HG03045 (cell line): ENCODE results near the gene SPATA46.
"Not testable (repeated sequence)": the region's sequence is repeated elsewhere in the genome, so short reads cannot be mapped to it uniquely, and the experiment has no call there.

ENCODE experiments used
- ATAC-seq: cut with Tn5 transposase; IDR thresholded peaks from one replicate; pipeline ENCODE4 v1.9.1; 2021; ENCODE audit warnings: mild to moderate bottlenecking, moderate library complexity; ENCODE audit not compliant: unreplicated experiment

SPATA46 gene, protein sequence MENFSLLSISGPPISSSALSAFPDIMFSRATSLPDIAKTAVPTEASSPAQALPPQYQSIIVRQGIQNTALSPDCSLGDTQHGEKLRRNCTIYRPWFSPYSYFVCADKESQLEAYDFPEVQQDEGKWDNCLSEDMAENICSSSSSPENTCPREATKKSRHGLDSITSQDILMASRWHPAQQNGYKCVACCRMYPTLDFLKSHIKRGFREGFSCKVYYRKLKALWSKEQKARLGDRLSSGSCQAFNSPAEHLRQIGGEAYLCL

DNA sequence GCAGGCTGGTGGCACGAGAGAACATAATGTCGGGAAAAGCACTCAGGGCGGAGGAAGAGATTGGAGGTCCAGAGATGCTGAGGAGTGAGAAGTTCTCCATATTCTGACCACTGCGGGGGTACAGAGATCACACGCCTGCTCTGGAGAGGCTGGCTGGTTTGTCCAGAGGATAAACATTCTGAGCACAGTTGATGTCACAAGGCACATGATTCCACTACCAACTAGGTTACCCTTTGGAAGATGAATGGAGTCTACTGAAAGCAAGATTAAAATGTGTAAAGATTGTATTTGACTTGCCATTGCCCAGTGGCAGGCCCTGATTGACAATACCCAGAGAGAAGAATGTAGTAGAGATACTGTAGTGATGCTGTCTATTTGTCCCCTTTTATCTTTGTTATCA, at the start of gene SPATA46:
Gene SPATA46, minus strand, starts transcription at position 164 of the 400 bp plus-strand sequence. Its CDS starts 64 bp downstream, at position 100.
- ATAC-seq: no peak

DNA sequence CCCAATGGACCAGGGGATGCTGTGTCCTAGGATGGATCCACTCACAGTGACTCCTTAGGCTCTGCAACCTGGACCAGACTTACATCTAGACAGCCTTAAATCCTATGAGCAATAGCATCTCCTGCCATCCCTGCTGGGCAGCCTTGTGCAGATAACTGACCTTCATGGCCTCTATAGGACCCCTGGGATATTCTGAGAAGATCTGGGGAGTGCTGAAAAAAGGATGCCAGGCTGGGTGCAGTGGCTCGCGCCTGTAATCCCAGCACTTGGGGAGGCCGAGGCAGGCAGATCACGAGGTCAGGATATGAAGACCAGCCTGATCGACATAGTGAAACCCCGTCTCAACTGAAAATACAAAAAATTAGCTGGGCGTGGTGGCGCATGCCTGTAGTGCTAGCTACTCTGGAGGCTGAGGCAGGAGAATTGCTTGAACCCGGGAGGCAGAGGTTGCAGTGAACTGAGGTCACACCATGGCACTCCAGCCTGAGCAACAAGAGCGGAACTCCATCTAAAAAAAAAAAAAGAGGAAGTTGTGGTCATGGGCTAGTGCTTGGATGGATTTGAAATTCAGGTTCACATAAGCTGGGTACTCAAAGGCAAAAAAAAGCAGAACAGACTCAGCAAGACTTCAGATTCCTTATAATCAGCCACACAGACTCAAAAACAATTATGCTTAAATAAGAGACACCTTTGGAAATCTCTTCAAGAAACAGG, 46.2 kb upstream of the SPATA46 start:
- no peak for ATAC-seq

DNA sequence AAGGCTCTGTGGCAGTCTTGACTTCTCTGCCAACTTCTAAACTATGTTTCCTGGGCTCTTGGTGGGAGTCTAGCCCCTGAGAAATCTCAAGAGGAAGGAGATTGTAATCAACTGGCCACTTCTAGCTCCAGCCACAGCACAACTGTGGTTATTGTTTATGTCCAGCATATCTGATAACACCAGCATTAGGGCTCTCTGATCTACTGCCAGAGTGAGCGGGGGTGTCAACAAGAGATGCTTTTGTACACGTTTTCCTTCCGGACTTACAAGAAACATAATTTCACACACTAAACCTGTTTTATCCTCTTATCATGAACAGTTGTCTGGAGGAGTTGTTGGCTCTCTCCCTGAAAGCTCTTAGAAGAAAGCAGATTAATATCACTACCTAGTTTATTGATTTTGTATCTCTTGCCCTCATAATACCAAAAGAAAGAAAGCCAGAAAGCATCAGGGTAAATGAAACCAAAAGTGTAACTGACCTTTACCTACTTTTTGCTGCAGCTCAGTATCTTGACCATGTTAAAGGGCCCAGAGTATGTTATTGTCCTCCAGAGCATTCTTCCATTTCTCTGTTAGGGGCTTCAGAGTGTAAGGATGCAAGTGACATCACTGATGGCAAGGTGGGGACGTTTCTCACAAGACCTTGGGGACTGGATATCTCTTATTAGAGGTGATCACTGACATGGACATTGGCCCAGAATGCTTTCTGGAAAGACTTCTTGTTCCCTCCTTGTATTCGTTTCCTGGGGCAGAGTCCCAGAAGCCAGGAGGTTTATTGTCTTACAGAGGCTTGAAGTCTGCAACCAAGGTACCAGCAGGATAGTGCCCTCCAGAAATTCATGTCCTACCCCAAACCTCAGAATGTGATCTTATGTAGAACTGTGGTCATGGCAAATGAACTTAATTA, 44.9 kb upstream of the SPATA46 start:
- ATAC-seq: no peak

DNA sequence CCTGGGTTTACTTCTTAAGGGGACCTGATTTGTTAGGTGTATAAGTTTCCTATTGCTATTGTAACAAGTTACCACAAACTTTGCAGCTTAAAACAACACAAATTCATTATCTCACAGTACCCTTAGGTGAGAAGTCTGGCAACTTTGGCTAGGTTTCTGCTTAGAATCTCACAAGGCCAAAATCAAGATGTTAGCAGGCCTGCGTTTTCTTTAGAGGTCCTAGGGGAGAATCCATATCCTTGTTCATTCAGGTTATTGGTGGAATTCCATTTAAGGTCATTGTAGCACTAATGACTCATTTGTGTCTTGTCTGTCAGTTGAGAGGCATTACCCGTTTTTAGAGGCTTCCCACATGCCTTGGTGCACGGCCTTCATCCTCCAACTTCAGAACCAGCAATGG, 43.5 kb upstream of the SPATA46 start:
- ATAC-seq: no peak

DNA sequence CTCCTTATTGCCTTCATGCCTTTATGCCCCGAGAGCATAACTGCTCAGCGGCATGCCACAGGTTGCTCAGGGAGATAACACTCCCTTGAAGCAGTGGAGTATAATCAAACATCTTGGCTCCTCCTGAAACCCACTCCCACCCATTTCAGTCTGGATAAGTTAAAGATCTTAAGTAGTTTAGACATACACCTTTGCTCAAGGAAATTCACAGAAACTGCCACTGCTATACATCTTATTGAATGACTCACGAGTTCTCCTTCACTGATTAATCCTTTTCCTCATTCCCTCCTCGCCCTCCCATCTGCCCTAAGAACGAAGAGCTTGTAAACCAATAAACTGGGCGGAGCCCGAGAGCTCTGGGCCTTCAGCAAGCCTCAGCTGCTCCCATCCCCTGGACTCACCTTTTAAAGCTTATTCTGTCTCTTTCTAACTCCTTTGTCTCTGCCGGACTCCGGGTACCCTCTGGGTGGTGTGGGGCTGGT, 42.8 kb upstream of the SPATA46 start:
- not testable (repeated sequence) for ATAC-seq

DNA sequence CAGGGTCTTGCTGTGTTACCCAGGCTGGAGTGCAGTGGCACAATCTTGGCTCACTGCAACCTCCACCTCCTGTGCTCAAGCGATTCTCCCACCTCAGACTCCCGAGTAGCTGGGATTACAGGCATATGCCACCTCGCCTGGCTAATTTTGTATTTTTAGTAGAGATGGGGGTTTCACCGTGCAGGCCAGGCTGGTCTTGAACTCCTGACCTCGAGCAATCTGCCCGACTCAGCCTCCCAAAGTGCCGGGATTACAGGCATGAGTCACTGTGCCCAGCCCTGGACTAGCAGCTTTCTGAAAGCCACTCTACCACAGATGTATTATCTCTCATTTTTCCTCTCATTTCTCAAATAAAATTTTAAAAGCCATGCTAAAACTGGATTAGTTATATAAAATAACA, 41.9 kb upstream of the SPATA46 start:
- ATAC-seq: not testable (repeated sequence)

DNA sequence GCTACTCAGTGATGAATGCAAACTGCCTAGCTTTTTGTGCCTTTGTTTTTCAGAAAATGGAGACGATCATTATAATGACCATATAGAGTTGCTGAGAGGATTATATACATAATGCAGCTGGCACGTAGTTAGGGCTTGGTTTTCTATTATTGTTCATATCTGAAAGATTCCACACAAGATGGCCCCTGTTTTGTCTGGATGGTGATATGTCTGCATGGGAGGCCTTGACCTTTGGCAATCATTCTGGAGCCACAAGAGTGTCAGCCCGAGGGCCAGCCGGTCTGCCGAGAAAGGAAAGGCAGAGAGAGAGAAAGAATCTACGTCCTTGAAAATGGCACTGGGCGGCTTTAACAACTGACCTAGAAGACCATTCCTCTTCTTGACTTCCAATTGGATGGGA, 41.0 kb upstream of the SPATA46 start:
- ATAC-seq: no peak

DNA sequence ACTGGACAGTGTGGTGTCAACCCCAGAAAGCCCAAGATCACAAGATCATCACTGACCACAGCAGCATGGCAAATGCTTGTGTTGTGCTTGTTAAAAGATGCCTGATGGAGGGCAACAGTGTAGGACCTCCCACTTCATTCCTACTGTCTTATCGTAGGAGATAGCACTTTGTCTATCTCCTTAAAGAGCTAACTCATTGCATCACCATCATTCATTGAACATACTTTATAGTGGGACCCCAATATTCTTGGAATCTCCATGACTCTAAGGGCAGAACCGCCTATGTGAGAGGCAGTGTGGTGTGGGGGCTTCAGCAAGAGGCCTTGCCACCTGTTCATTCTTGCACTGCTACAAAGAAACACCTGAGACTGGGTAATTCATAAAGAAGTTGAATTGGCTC, 40.3 kb upstream of the SPATA46 start:
- no peak for ATAC-seq

DNA sequence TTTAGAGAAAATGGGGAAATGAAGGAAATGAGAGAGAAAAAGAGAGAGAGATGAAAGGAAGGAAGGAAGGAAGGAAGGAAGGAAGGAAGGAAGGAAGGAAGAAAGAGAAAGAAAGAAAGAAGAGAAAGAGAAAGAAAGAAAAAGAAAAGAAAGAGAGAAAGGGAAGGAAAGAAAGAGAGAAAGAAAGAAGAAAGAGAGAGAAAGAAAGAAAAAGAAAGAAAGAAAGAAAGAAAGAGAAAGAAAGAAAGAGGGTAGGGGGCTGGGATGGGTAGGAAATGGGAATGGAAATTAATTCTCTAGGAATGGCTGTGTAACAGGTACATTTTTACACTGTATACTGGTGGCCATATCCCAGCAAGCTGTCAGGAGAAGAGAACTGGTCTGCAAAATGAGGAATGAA, 39.6 kb upstream of the SPATA46 start:
- no peak for ATAC-seq

DNA sequence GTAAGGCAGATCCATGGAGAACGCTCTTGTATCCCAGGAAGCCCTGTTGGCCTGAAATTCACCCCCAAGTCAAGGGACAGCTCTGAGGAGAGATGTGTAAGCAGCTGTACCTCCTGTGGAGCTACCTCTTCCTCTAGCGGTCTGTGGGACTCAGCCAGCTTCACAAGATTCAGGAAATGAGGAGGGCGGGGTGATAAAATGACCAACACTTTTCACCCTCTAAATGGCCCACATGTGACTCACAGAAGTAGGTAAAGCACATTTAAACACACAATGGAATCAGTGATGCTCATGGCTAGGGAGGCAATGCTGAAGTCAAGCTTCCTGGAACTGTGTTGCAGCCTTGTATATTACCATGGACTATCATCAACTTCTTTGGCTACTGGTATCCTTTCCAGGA, 35.3 kb upstream of the SPATA46 start, which contains the start of gene SH2D1B:
Gene SH2D1B, minus strand, starts transcription at position 135 of the 400 bp plus-strand sequence. Its CDS starts 120 bp downstream, at position 15.
- no peak for ATAC-seq

DNA sequence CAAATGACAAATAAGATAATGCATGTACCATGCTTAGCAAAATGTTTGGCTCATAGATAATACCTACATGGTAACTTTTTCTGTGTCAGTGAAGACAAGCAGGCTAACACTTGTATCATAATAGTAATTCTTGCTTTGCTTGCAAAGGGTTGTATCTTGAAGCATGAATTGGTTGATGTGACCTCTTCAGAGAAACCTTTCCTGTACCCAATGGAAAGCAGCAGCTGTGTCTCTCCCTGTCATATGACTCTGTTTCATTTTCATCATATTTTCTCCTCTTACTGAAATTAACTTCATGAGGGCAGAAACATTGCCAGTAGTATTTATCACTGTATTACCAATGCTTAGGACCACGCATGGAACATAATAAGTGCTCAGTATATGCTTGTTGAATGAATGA, 30.9 kb upstream of the SPATA46 start:
- ATAC-seq: no peak

DNA sequence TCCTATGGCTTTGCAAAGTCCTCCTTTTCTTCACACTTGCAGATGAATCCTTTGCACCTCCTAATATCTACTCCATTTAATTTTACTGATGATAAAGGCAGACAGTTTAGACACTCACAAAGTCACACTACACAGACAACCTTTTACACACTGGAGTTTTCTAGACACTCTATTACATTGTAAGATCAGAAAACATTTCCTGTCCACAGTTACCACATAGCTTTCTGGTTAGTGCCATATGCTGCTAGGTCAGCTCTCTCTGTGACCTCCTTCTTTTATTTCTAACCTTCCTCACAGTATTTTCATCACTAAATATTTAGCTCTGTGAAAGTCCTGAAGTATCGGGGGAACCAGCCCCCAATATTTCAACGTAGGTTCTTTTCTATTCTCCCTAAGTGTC, 30.2 kb upstream of the SPATA46 start:
- ATAC-seq: no peak

DNA sequence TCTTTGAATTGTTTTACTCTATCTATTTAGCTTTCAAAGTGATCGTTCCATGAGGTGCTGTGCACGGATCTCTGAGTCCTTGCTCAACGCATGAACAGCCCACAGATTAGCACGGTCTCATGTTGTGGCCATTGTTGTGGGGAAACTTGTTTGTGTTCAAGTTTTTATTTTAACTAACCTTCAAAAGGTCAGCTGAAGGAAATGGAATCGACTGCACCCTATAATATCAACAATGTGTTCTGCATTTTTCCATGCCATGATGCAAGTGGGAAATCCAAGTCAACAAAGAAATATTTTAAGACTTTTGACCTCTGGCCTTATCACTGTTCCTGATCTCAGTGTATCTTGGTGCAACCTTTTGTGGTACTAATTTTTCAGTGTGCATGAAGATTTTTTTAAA, 29.1 kb upstream of the SPATA46 start:
- ATAC-seq: no peak

DNA sequence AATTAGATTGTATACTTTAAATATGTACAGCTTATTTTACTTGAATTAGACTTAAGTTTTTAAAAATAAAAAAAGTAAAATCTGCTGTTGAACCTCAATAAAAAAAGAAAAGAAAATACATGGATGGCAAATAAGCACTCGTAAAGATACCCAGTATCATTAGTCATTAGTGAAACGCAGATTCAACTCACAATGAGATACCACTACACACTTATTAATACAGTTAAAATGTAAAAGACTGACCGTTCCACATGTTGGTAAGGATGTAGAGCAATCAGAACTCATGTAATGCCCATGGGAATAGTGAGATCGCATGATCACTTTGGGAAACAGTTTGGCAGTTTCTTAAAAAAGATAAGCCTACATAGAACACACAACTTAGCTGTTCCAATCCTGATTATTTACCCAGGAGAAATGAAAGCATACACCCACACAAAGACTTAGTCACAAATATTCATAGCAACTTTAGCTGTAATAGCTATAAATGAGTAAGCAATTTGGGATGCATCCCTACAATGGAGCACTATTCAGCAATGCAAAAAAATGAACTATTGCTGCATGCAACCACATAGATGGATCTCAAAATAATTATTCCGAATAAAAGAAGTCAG, 28.0 kb upstream of the SPATA46 start:
- ATAC-seq: no peak

DNA sequence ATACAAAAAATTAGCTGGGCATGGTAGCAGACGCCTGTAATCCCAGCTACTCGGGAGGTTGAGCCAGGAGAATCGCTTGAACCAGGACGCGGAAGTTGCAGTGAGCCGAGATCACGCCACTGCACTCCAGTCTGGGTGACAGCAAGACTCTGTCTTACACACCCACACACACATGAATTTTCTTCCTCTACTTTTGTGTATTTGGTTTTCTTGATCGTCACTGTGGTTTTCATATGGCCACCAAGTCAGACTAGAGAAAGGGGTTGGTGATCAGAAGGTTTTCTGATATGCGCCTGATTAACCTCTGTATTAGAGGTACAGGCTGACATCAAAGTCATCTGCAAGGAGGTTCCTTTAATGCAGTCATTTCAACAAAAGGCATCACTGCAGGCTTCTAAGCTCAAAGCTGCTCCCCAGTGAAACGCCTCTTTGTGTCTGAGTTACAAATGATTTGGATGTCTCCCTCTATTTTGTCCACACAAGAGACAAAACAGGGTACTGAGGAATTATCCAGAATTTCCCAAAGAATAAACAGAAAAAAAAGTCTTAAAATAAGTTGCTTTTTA, 24.2 kb upstream of the SPATA46 start:
- no peak for ATAC-seq

DNA sequence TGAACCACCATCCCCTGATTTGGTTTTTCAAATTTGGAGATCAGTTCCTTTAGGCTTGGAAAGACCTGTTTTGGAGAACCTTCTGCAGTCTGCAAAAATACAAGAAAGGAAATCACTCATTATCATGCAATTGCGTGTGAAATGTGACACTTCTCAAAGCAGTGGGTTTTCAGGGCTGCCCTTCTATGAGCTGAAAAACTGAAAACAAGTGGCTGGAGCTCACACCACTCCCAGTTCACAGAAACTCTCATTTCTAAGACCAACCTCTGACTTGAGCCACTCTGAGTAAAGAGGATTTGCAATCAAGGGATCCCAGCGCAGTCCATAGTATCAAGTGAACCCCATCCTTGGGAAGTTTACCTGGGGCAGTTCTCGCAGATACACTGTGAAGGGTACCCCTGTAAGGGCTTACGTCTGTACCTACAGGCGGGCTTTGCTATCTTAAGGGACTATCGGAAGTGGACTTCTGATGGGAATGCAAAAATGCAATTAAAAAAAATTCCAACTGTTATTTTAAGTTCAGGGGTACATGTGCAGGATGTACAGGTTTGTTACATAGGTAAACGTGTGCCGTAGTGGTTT, 22.4 kb upstream of the SPATA46 start:
- no peak for ATAC-seq

DNA sequence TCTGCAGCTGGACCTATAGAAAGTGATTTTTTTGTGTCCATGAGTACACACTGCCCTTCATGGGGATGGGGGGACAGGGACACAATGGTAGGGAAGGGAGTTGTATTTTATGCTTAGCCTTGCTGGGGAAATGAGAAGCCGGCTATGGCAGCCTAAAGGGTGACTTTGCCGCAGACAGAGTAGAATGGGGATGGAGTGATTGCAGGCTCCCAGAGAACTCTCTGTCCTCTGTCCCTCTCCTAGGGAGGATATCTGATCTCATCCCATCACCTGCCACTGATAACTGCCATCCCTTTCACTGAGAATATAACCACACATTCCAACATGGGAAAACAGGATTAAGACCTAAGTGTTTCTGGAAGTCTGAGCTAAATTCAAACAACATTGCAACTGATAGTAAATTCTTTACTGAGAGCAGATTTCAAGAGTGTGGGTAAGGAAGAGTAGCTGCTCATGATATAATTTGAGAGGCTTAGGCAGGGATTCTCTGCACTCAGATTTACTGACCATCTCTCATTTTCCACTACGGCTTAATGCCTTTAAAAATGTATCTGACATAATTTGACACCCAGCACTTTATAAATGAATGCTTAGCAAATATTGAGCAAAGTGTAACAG, 21.4 kb upstream of the SPATA46 start:
- no peak for ATAC-seq

DNA sequence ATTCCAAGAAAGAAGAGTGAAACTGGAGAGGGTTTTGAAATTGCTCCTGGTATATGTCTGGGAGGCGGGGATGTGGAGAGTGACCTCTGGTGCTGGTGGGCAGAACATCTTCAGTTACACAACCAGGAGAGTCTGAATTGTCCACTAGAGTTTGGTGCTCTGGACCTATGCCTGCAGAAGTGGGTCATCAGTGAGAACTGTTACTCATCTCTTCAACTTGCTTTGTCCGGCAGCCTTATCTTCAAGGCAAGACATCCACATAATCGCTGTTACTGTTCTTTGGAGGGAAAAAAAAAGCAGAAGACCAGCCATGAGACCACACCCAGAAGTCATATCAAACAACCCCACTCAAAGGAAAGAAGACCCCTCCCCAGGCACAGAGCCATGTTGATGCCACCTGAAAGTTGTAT, 20.4 kb upstream of the SPATA46 start:
- no peak for ATAC-seq

DNA sequence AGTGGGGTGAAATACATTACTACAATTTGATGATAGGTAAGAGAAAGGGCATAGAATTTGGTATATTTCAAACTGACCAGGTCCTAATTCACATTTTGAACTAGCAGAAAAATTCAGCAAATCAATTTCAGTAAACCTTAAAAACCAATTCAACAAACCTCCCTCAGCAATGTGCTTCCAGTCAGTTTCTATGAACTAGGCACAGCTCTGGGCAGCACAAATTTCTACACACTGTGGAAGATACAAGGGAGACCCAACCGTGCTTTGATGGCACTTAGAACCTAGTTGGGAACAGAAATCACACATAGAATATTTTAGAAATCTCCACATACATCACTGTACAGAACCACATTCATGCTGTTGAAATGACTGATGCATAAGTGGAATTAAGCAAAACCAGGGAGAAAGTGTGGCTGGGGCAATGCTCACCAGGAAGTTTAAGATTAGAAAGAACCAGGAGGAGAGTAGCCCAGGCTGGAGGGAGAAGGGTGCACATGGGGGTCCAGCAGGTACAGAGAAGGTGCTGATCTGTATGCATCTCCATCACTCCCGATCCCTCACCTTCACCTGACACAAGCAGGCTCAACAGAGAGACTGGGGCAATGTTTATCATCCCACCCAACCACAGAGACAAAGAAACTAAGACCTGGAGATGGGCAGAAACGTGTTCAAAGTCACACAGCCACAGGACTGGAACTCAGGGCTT, 19.7 kb upstream of the SPATA46 start:
- ATAC-seq: no peak
